SU-DHL-6 (cell line): ENCODE results near the gene ZNF22.

ENCODE experiments used
- H2AFZ ChIP-seq: fragments of 200-600 bp; sonication (generic); 2 replicates; pipeline ENCODE4 v1.6.1; 2014; ENCODE audit warnings: low read depth, mild to moderate bottlenecking, moderate library complexity, mixed read lengths, antibody characterized with exemption, low read length; ENCODE audit not compliant: severe bottlenecking
- H3F3A ChIP-seq: fragments of 200-600 bp; shearing (Covaris generic); 2 replicates; pipeline ENCODE4 v1.6.0; 2016; ENCODE audit warnings: antibody characterized with exemption, mild to moderate bottlenecking; ENCODE audit not compliant: insufficient read depth
- H3K27ac ChIP-seq: fragments of 200-600 bp; sonication (generic); 2 replicates; pipeline ENCODE4 v1.5.1; 2016; ENCODE audit warnings: low read depth, mild to moderate bottlenecking, low read length, moderate library complexity, mixed read lengths
- H3K27me3 ChIP-seq: fragments of 200-600 bp; sonication (generic), shearing (Covaris generic); 2 replicates; pipeline ENCODE4 v1.6.0; 2014; ENCODE audit warnings: mild to moderate bottlenecking, low read length
- H3K36me3 ChIP-seq: fragments of 200-600 bp; sonication (generic); 2 replicates; pipeline ENCODE4 v1.6.1; 2014; ENCODE audit warnings: mild to moderate bottlenecking, low read length, mixed read lengths
- H3K4me2 ChIP-seq: fragments of 300-600, 200-600 bp; shearing (Covaris generic), sonication (generic); 2 replicates; pipeline ENCODE4 v1.6.0; 2014; ENCODE audit warnings: low read length, low read depth, mild to moderate bottlenecking; ENCODE audit not compliant: poor library complexity, severe bottlenecking
- H3K4me3 ChIP-seq: fragments of 200-600 bp; sonication (generic); 2 replicates; pipeline ENCODE4 v1.5.1; 2014; ENCODE audit warnings: antibody characterized with exemption, low read length, mild to moderate bottlenecking, mixed read lengths; ENCODE audit not compliant: insufficient read depth, poor library complexity, severe bottlenecking
- H3K79me2 ChIP-seq: fragments of 200-600 bp; sonication (generic); 2 replicates; pipeline ENCODE4 v1.6.1; 2014; ENCODE audit warnings: mild to moderate bottlenecking, low read length, moderate library complexity; ENCODE audit not compliant: insufficient read depth
- H3K9ac ChIP-seq: fragments of 200-600 bp; sonication (generic); 2 replicates; pipeline ENCODE4 v1.7.0; 2014; ENCODE audit warnings: mild to moderate bottlenecking, low read length
- H3K9me2 ChIP-seq: fragments of 200-600 bp; sonication (generic); replicated peaks from 2 replicates; pipeline ENCODE4 v1.6.1; 2014; ENCODE audit warnings: low read length; ENCODE audit not compliant: insufficient read depth
- H3K9me3 ChIP-seq: fragments of 200-600 bp; sonication (generic); 2 replicates; pipeline ENCODE4 v1.6.1; 2014; ENCODE audit warnings: low read length, mixed read lengths; ENCODE audit not compliant: insufficient read depth
- H4K20me1 ChIP-seq: fragments of 200-600 bp; sonication (generic); 2 replicates; pipeline ENCODE4 v1.6.1; 2014; ENCODE audit warnings: low read depth, mild to moderate bottlenecking, antibody characterized with exemption, low read length, moderate library complexity, mixed read lengths
- EZH2phosphoT487 ChIP-seq: fragments of 200-600 bp; sonication (generic), shearing (Covaris generic); conservative IDR thresholded peaks from 2 replicates; pipeline ENCODE4 v1.6.1; 2018; ENCODE audit warnings: mild to moderate bottlenecking, antibody characterized with exemption, low read length, moderate library complexity, mixed read lengths
- TF ChIP-seq, protein P1 (sequence below): fragments of 200-600 bp; sonication (generic); IDR thresholded peaks from one replicate; pipeline ENCODE4 v1.5.1; 2017; ENCODE audit warnings: antibody characterized with exemption, mild to moderate bottlenecking, low read length, moderate library complexity; ENCODE audit not compliant: insufficient read depth, poor library complexity, severe bottlenecking

The ZNF22 gene

DNA sequence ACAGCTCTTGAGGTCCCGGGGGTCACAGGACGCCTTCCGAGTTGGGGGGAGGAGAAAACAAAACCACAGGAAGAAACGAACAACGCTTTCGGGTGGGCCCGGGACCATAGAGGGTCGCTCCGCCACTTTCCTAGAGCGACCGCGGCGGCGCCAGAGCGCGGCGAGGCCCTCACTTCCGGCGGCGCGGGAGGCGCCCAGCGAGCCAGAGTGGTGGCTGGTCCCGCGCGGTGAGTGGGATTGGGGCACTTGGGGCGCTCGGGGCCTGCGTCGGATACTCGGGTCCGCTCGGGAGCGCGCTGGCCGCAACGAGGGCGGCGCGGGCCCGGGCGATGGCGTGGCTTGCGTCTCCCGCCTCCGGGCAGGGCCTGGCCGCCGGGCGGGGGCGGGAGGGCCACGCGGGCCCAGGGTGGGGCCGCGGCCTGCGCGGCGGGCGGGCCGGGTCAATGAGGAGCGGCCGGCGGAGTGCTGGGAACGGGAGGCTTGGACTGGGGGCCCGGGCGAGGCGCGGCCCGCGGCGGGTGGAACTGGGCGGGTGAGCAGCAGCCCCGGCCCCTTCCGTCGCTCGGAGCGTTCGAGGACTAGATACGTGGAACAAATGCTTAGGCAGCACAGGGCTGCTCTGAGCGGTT is at the start of gene ZNF22:
Gene ZNF22 (plus strand): TSS at position 172 of the 629 bp plus-strand sequence. CDS start 2,446 bp downstream, outside the sequence.
- Histone ChIP-seq H3K9ac (peak within 1 kb of the TSS; percentile 60), H3K9me2 (no peaks in the 10 kb centered on the region), H3K27me3 (no peaks in the 10 kb centered on the region), H3K4me3 (peak within 1 kb of the TSS; percentile 71), H3K4me2 (peak within 1 kb of the TSS; percentile 69), H3K9me3 (no peaks in the 10 kb centered on the region), H4K20me1 (peaks cover 19% of the 10 kb centered on the region), H2AFZ (peak within 1 kb of the TSS; percentile 94), H3F3A (0 out of 2 replicates have a peak, but pooled peaks cover 3% of the 10 kb centered on the region), H3K79me2 (peaks cover 22% of the 10 kb centered on the region), H3K27ac (peak within 1 kb of the TSS; percentile 48), H3K36me3 (peaks cover 17% of the 10 kb centered on the region; the same call in 1 of the 2 replicates)
- TF ChIP-seq EZH2phosphoT487: no peak
- TF ChIP-seq, protein P1, sequence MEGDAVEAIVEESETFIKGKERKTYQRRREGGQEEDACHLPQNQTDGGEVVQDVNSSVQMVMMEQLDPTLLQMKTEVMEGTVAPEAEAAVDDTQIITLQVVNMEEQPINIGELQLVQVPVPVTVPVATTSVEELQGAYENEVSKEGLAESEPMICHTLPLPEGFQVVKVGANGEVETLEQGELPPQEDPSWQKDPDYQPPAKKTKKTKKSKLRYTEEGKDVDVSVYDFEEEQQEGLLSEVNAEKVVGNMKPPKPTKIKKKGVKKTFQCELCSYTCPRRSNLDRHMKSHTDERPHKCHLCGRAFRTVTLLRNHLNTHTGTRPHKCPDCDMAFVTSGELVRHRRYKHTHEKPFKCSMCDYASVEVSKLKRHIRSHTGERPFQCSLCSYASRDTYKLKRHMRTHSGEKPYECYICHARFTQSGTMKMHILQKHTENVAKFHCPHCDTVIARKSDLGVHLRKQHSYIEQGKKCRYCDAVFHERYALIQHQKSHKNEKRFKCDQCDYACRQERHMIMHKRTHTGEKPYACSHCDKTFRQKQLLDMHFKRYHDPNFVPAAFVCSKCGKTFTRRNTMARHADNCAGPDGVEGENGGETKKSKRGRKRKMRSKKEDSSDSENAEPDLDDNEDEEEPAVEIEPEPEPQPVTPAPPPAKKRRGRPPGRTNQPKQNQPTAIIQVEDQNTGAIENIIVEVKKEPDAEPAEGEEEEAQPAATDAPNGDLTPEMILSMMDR: no peak

DNA sequence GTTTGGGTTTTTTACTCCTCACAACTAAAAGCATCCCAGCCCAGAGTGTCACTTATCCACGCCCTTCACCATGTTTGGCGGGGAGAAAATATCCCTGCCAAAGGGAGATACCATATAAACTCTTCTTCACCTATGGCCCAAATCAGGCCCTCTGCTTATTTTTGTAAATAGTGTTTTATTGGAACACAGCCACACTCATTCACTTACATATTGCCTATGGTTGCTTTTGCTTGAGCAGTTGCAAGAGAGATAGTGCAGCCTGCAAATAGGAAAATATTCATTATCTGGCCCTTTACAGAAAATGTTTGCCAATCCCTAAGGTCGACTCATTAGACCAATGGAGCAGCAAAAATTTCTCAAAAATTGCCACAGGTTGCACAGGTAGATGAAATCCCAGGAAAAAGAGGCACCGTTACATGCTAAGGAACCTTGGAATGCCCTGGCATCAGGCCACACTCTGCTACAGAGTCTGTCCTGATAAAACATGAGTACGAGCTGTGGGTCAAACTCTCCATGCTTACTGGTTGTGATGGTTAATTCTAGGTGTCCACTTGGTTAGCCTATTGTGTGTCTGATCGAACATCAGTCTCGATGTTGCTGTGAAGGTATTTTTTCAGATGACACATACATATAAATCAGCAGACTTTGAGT is 49.0 kb upstream of the ZNF22 start:
- no peaks in the 10 kb centered on the region for H3K9me3 ChIP-seq
- TF ChIP-seq, protein P1: no peak
- TF ChIP-seq EZH2phosphoT487: no peak
- H3K27me3 ChIP-seq: no peaks in the 10 kb centered on the region
- H3K9ac ChIP-seq: no peak overlapping the region
- no peaks in the 10 kb centered on the region for H3K36me3 ChIP-seq
- H4K20me1 ChIP-seq: no peaks in the 10 kb centered on the region
- H3K4me2 ChIP-seq: no peak overlapping the region
- H3K79me2 ChIP-seq: no peaks in the 10 kb centered on the region
- H3K27ac ChIP-seq: no peak overlapping the region
- H3K9me2 ChIP-seq: no peaks in the 10 kb centered on the region
- H2AFZ ChIP-seq: no peak overlapping the region
- no peaks in the 10 kb centered on the region for H3F3A ChIP-seq
- H3K4me3 ChIP-seq: no peak overlapping the region

DNA sequence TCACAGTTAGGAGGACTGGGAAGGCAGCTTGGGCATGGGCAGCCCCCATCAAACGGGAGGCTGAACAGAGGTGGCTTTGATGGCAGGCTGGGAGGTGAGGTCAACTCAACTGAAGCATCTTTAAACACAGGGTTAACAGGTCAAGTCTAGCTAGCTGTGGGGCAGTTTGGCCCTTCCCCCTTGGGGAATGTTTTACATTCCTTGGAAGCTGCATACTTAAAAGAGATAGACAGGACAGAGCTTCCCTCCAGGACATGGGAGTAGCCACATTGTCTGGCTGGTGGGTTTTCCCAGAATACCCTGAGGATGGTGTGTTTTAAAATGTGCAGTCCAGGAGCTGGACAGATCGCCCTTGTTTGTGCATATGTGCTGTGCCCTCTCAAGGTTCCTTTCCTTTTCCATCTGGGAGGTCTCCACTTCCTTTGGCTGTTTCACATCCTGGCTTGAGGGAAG is 47.9 kb upstream of the ZNF22 start:
- Histone ChIP-seq H3K4me3 (no peak overlapping the region), H3F3A (no peaks in the 10 kb centered on the region), H3K79me2 (no peaks in the 10 kb centered on the region), H3K9ac (no peak overlapping the region), H2AFZ (no peak overlapping the region), H3K27me3 (no peaks in the 10 kb centered on the region), H3K27ac (no peak overlapping the region), H3K9me3 (no peaks in the 10 kb centered on the region), H4K20me1 (no peaks in the 10 kb centered on the region), H3K36me3 (no peaks in the 10 kb centered on the region), H3K4me2 (no peak overlapping the region), H3K9me2 (no peaks in the 10 kb centered on the region)
- TF ChIP-seq, protein P1: no peak
- no peak for TF ChIP-seq EZH2phosphoT487
